GM21619 (cell line): ENCODE data around the gene HK1.

Experiments
- ATAC-seq: cut with Tn5 transposase; IDR thresholded peaks from one replicate; pipeline ENCODE4 v1.9.1; 2021; ENCODE audit not compliant: unreplicated experiment

HK1 gene

GRCh38 chr10:69345890-69346474 is 67.7 kb downstream of the HK1 start:
- no peak for ATAC-seq

- no peak for ATAC-seq
Observed at GRCh38 chr10:69346776-69347175, 68.5 kb downstream of the HK1 start.

- no peak for ATAC-seq
Observed at GRCh38 chr10:69348816-69349541, 70.7 kb downstream of the HK1 start.

GRCh38 chr10:69349542-69349888 is 71.2 kb downstream of the HK1 start:
- no peak for ATAC-seq

GRCh38 chr10:69351589-69351988 is 73.3 kb downstream of the HK1 start:
- ATAC-seq, result no peak

GRCh38 chr10:69352569-69353264 is 74.4 kb downstream of the HK1 start:
- ATAC-seq, result no peak

GRCh38 chr10:69353977-69354635 is 75.8 kb downstream of the HK1 start:
- ATAC-seq, result no peak

GRCh38 chr10:69356187-69356586 is 77.9 kb downstream of the HK1 start:
- no peak for ATAC-seq

GRCh38 chr10:69358148-69358795 is 80.0 kb downstream of the HK1 start:
- no peak for ATAC-seq

- ATAC-seq, result no peak
Observed at GRCh38 chr10:69359148-69359547, 80.9 kb downstream of the HK1 start.

GRCh38 chr10:69359594-69359993 is 81.3 kb downstream of the HK1 start:
- ATAC-seq, result no peak

- ATAC-seq, result no peak
Observed at GRCh38 chr10:69360485-69361302, 82.4 kb downstream of the HK1 start.

GRCh38 chr10:69361303-69361614 is 83.0 kb downstream of the HK1 start:
- no peak for ATAC-seq

GRCh38 chr10:69362471-69362954 is 84.2 kb downstream of the HK1 start:
- ATAC-seq, result no peak

- no peak for ATAC-seq
Observed at GRCh38 chr10:69363666-69364065, 85.4 kb downstream of the HK1 start.

GRCh38 chr10:69364232-69364940 is 86.1 kb downstream of the HK1 start:
- ATAC-seq, result no peak

- no peak for ATAC-seq
Observed at GRCh38 chr10:69366738-69367137, 88.4 kb downstream of the HK1 start.

- no peak for ATAC-seq
Observed at GRCh38 chr10:69367469-69367868, 89.2 kb downstream of the HK1 start.

GRCh38 chr10:69372126-69372980 is 94.1 kb downstream of the HK1 start:
- ATAC-seq, result no peak
